ENCODE results near the gene SH2D6.

The SH2D6 gene

GRCh38 chr2:85409845-85410583 lies 8.5 kb upstream of the SH2D6 start, which contains the start of gene CAPG:
Gene CAPG (minus strand): TSS chr2:85410366. CDS start chr2:85402145, 8,221 bp downstream.
- TF ChIP-seq GATA3 (IDR thresholded peaks at IDR 0.05; ENCODE audit: low read depth, low read length) = no peak
- no peak for TF ChIP-seq GATA2 (IDR thresholded peaks at IDR 0.05; ENCODE audit: low read depth, low read length)

- no peak for TF ChIP-seq GATA2 (IDR thresholded peaks at IDR 0.05; ENCODE audit: low read depth, low read length)
- no peak for TF ChIP-seq GATA3 (IDR thresholded peaks at IDR 0.05; ENCODE audit: low read depth, low read length)
Measured at GRCh38 chr2:85410584-85411404, 7.7 kb upstream of the SH2D6 start.

- no peak for TF ChIP-seq GATA2 (IDR thresholded peaks at IDR 0.05; ENCODE audit: low read depth, low read length)
- no peak for TF ChIP-seq GATA3 (IDR thresholded peaks at IDR 0.05; ENCODE audit: low read depth, low read length)
Measured at GRCh38 chr2:85411405-85411748, 7.1 kb upstream of the SH2D6 start.

GRCh38 chr2:85413592-85414420 lies 4.7 kb upstream of the SH2D6 start:
- TF ChIP-seq GATA2 (IDR thresholded peaks at IDR 0.05; ENCODE audit: low read depth, low read length) = no peak
- TF ChIP-seq GATA3 (IDR thresholded peaks at IDR 0.05; ENCODE audit: low read depth, low read length) = no peak

- no peak for TF ChIP-seq GATA3 (IDR thresholded peaks at IDR 0.05; ENCODE audit: low read depth, low read length)
- TF ChIP-seq GATA2 (IDR thresholded peaks at IDR 0.05; ENCODE audit: low read depth, low read length) = no peak
Measured at GRCh38 chr2:85414761-85415553, 3.6 kb upstream of the SH2D6 start.

GRCh38 chr2:85415980-85416650 lies 2.4 kb upstream of the SH2D6 start:
- TF ChIP-seq GATA3 (IDR thresholded peaks at IDR 0.05; ENCODE audit: low read depth, low read length) (no peak), GATA2 (IDR thresholded peaks at IDR 0.05; ENCODE audit: low read depth, low read length) (no peak)

GRCh38 chr2:85419009-85419675 lies 628 bp downstream of the SH2D6 start:
- TF ChIP-seq GATA2 (IDR thresholded peaks at IDR 0.05; ENCODE audit: low read depth, low read length) (no peak), GATA3 (IDR thresholded peaks at IDR 0.05; ENCODE audit: low read depth, low read length) (no peak)

- no peak for TF ChIP-seq GATA2 (IDR thresholded peaks at IDR 0.05; ENCODE audit: low read depth, low read length)
- TF ChIP-seq GATA3 (IDR thresholded peaks at IDR 0.05; ENCODE audit: low read depth, low read length) = no peak
Measured at GRCh38 chr2:85420536-85421259, 2.2 kb downstream of the SH2D6 start.

- TF ChIP-seq GATA2 (IDR thresholded peaks at IDR 0.05; ENCODE audit: low read depth, low read length) (no peak), GATA3 (IDR thresholded peaks at IDR 0.05; ENCODE audit: low read depth, low read length) (no peak)
Measured at GRCh38 chr2:85421260-85422071, 3.0 kb downstream of the SH2D6 start.

- TF ChIP-seq GATA3 (IDR thresholded peaks at IDR 0.05; ENCODE audit: low read depth, low read length) = no peak
Measured at GRCh38 chr2:85422072-85422457, 3.6 kb downstream of the SH2D6 start.

- TF ChIP-seq GATA2 (IDR thresholded peaks at IDR 0.05; ENCODE audit: low read depth, low read length) = no peak
Measured at GRCh38 chr2:85423525-85423924, 5.0 kb downstream of the SH2D6 start.
